Limb (tissue), 2 donors: ENCODE results near the gene LRTM1.
A peak's percentile ranks its signal among the peaks of the same experiment; 100 is the strongest.

ENCODE experiments used
- DNase-seq, 2 donors: peaks; one replicate each; pipeline ENCODE4 v3.0.0-alpha.2; 2016; ENCODE audit errors: extremely low spot score in 2 of 2

The LRTM1 gene

GRCh38 chr3:54940971-54941370, 13.1 kb upstream of the LRTM1 start:
- peak in 1 of 2 donors; percentile 46 for DNase-seq

DNA sequence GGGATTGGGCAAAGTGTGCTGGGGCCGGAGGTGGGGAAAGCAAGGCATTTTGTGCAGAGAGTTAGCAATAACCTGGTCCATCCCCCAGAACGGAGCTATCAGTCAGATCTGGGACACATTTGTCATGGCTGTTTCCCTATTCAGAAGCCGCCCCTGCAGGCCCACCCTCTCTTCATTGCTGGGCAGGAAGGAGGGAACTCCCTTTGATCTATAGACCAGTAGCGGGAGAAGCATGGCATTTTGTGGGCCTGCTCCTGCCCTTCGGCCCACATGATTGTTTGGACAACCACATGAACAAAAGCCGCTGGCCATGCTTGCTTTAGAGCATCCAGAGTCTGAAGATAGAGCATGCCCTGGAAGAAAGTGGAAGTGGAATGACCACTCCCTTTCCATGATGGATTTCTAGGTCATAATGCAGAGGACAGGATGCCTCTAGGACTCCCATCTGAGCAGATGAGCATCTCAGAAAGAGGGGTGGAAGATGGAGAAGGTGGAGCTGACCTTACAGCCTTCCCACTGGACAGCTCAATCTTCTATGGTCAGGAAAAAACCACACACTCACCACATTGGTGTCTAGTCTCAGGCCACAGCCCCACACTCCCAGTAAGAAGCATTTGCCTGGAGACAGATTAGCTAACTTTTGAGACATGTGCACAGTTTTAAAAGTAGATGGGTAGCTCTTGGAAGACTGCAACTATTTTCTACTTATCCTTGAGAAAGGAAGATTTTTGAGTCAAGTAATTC, 11.9 kb upstream of the LRTM1 start:
- no peak for DNase-seq

- no peak for DNase-seq
Measured at GRCh38 chr3:54936561-54936960, 8.7 kb upstream of the LRTM1 start.

DNA sequence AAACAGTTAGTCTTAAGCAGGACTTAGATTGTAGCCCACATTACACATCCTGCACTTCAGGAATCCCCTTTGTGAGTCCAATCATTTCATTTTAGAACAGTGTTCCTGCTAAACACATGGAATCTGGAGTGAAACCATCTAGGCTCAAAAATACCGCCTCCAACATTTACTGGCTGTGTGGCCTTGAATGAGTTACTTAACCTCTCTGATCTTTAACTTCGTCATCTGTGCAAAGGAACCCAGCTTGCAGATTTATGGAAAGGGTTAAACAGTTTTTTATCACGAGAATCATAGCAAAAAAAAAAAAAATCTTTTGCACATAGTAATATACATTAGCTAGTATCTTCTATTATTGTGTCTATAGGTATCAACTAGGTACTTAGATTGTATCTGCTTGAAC, 8.0 kb upstream of the LRTM1 start:
- DNase-seq = no peak

- DNase-seq = no peak
Measured at GRCh38 chr3:54932606-54933005, 4.7 kb upstream of the LRTM1 start.

DNA sequence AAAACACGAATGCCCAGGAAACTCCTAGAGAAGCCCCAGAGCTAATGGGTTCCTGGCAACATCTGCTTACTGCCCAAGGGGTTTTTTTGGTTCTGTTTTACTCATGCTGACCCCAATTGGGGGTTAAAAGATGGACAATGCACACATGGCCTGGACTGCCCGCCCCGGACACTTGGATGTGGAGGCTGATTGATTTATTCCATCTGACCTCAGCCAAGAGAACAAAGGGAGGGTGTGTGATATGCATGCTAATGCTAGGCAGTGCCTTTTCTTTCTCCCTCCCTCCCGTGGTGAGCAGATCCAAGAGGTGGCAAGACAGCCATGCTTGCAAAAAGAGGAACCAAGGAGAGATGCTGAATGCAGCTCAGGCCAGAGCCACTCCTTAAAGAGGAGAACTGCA, 3.3 kb upstream of the LRTM1 start:
- no peak for DNase-seq

- no peak for DNase-seq
Measured at GRCh38 chr3:54918516-54918915, 9.3 kb downstream of the LRTM1 start.

- no peak for DNase-seq
Measured at GRCh38 chr3:54917862-54918261, 10.0 kb downstream of the LRTM1 start.

DNA sequence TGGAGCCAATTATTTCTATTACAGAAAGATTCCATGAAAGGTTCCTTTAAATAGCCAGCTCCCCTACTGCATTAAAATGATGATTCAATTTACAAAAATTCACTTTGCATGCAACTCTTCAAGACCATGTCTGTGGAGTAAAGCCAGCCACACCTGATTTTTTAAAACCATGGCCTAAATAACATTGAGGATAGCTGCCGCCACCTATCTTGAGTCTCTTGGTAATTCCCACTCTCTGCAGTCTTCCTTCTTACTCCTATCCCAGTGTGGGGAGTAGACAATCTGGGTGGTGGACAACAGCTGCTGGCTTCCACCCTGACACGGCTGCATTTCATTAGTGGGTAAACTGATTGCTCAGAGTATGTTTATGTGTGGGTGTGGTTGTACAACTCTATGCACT, 10.7 kb downstream of the LRTM1 start:
- DNase-seq = no peak

- DNase-seq = no peak
Measured at GRCh38 chr3:54916732-54917131, 11.1 kb downstream of the LRTM1 start.

GRCh38 chr3:54915976-54916375, 11.9 kb downstream of the LRTM1 start:
- no peak for DNase-seq

- DNase-seq = no peak
Measured at GRCh38 chr3:54915181-54915580, 12.7 kb downstream of the LRTM1 start.

GRCh38 chr3:54914180-54914579, 13.7 kb downstream of the LRTM1 start:
- DNase-seq = no peak

GRCh38 chr3:54909191-54909590, 18.7 kb downstream of the LRTM1 start:
- no peak for DNase-seq

DNA sequence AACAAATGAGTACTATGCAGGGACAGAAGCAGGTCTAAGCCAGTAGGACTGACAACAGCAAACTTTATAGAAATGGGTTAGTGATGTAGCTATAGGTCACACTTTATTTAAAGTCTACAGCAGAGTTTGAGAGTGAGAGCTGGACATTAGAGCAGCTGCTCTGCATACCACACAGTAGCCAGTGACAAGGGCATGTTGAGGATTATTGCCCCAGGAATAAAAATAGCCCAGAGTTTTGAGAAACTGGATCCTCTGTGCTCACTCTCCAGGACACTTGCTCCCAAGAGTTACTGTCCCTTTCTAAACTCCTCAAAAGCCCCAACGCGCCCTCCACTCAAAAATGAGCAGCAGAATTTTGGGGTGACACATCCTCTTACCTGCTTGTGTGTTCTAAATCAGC, 21.1 kb downstream of the LRTM1 start:
- DNase-seq = no peak

DNA sequence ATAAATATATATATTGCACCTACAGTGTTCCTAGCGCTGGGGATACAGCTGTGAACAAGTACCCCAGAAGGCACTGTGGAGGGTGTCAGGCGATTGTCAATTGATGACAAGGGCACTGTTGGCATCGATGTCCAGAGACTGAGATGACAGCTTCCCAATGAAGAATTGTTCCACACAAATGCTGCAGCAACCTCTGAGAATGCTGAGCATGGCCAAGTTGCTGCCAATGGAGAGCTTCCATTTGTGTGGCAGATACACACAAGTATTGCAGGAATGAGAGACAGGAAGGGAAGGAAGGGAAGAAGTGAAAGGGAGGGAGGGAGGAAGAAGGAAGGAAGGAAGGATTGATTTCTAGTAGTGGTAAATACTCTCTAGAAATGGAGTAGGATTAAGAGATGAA, 21.9 kb downstream of the LRTM1 start:
- no peak for DNase-seq

DNA sequence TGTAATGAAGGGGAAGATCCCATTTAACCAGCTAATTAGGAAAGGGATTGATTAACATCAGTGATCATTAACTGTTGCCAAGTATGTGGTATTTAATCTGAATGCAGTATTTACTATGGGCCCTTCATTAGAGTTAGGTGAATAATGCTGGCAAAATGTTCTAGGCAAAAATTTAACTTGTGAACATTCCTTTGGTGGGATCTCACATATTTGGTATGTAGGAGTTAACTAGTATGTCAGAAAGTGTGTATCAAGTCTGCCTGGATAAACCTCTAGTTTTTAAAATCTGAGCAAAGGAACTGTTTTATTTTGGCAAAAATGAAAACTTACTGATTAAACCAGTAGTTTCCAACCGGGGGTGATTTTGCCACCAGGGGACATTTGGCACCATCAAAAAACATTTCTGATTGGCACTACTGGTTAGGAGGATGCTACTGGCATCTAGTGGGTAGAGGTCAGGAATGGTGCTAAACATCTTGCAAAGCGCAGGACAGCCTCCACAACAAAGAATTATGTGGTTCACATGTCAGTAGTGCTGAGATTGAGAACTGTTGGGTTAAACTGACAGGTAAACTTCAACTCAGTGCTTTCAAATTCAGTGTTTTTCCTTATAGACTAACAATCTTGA, 22.5 kb downstream of the LRTM1 start:
- no peak for DNase-seq

- DNase-seq = no peak
Measured at GRCh38 chr3:54901906-54902685, 25.8 kb downstream of the LRTM1 start.

DNA sequence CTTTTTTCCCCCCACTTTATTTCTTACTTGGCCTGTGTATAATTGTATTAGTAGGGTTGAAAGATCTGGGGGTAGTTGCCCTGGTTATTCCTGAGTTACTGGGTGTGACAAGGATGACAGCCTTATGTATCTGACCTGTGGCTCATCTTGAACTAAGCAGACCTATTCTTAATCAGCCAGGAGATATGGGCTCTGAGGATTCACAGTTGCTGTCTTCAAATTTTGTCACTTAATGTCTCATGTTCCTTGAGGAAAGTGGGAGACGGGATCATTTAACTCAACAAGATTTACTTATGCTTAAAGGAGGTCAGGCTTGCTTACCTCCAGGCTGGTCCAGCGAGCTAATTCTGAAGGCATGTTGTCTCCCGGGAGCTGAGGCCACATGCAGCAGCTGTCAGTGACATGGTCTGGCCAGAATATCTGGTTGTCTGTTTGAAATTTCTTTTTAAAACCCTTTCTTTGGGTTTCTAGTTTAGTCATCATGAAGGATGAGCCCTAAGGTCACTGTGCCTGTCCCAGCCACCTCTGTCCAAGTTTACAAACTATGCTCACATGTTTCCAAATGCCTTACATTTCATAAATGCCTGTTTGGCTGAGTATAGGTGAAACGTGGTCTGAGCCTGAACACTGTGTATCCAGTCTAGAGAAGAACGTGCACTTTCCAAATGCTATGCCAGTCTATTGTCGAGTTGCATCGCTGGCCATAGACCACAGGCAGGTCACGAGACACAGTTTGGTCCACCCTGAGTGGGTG, 26.8 kb downstream of the LRTM1 start:
- no peak for DNase-seq

GRCh38 chr3:54899273-54899672, 28.6 kb downstream of the LRTM1 start:
- DNase-seq = no peak

GRCh38 chr3:54897028-54897711, 30.7 kb downstream of the LRTM1 start:
- no peak for DNase-seq
